T-cell (primary cell): ENCODE results near the gene CAAP1. TPM values are rescaled to one million over a fixed set of nuclear protein-coding genes. Genes with fewer than 3 reads are reported as not detected.

ENCODE experiments used
- ATAC-seq, 4 experiments: fragments of 200-7000 bp in 3 of 4; fragments of 150-1000 bp in 1 of 4; cut with Tn5 transposase; replicated peaks in 1 of 4; 1 replicate in 3 of 4; 2 replicates in 1 of 4; pipeline ENCODE4 v1.10.0; 2021; ENCODE audit warnings: moderate library complexity in 3 of 4, mild to moderate bottlenecking in 2 of 4, moderate number of reproducible peaks in 1 of 4
- CTCF ChIA-PET, 2 donors: fragments of 300-600 bp; sonication (Branson Sonifier 250); formaldehyde crosslinking; loops; one replicate each; lab custom pipeline; 2022; ENCODE audit warnings: antibody characterized with exemption in 2 of 2; lab: Charles Lee
- POLR2A ChIA-PET, 2 donors: fragments of 300-600 bp; sonication (Branson Sonifier 250); formaldehyde crosslinking; loops; one replicate each; lab custom pipeline; 2022; ENCODE audit warnings: antibody characterized with exemption in 2 of 2; lab: Charles Lee
- DNase-seq, 35 experiments: peaks; one replicate each; pipeline versions ENCODE4 v3.0.0 to v3.0.0-alpha.2; 2013 to 2023
- H3K27ac ChIP-seq: one replicate; pipeline ENCODE4 v1.5.1; 2013; ENCODE audit warnings: low read length
- H3K27me3 ChIP-seq, 2 experiments: replicated peaks in 1 of 2; 1 replicate in 1 of 2; 2 replicates in 1 of 2; pipeline versions ENCODE4 v1.6.1 to v1.7.0; 2013; ENCODE audit warnings: low read length in 1 of 2, mixed read lengths in 1 of 2; ENCODE audit not compliant: control insufficient read depth in 2 of 2, insufficient read depth in 2 of 2; ENCODE audit errors: extremely low read depth in 1 of 2
- H3K36me3 ChIP-seq, 2 donors: 1 replicate in 1 of 2; 2 replicates in 1 of 2; pipeline versions ENCODE4 v1.6.1 to v1.7.0; 2013; ENCODE audit warnings: low read length in 1 of 2; ENCODE audit not compliant: control insufficient read depth in 2 of 2, insufficient read depth in 1 of 2; ENCODE audit errors: extremely low read depth in 1 of 2
- H3K4me1 ChIP-seq, 2 experiments: 1 replicate in 1 of 2; 2 replicates in 1 of 2; pipeline versions ENCODE4 v1.6.1 to v1.7.0; 2013; ENCODE audit warnings: low read length in 2 of 2, mixed read lengths in 1 of 2; ENCODE audit not compliant: insufficient read depth in 2 of 2, control insufficient read depth in 1 of 2; ENCODE audit errors: extremely low read depth in 1 of 2
- H3K4me3 ChIP-seq, 2 donors: 1 replicate in 1 of 2; 2 replicates in 1 of 2; pipeline versions ENCODE4 v1.5.1 to v1.7.0; 2013; ENCODE audit warnings: mild to moderate bottlenecking in 2 of 2, low read length in 1 of 2, moderate library complexity in 1 of 2; ENCODE audit not compliant: control insufficient read depth in 1 of 2; ENCODE audit errors: extremely low read depth in 1 of 2
- H3K9me3 ChIP-seq: 2 replicates; pipeline ENCODE4 v1.7.0; 2013
- H3K27ac Mint-ChIP-seq, 2 donors: one replicate each; pipeline ENCODE4 v1.8.0; 2020 to 2021; ENCODE audit warnings: mild to moderate bottlenecking in 2 of 2, mixed read lengths in 2 of 2
- H3K27me3 Mint-ChIP-seq, 2 donors: one replicate each; pipeline ENCODE4 v1.8.0; 2021 to 2022; ENCODE audit warnings: mixed read lengths in 2 of 2
- H3K36me3 Mint-ChIP-seq: one replicate; pipeline ENCODE4 v1.8.0; 2021; ENCODE audit warnings: mixed read lengths
- H3K4me1 Mint-ChIP-seq, 3 donors: one replicate each; pipeline ENCODE4 v1.8.0; 2020 to 2022; ENCODE audit warnings: mixed read lengths in 3 of 3, mild to moderate bottlenecking in 1 of 3
- H3K4me3 Mint-ChIP-seq, 3 donors: one replicate each; pipeline ENCODE4 v1.8.0; 2020 to 2022; ENCODE audit warnings: mild to moderate bottlenecking in 3 of 3, mixed read lengths in 3 of 3, moderate library complexity in 3 of 3
- H3K9me3 Mint-ChIP-seq, 3 donors: one replicate each; pipeline ENCODE4 v1.8.0; 2020 to 2022; ENCODE audit warnings: mixed read lengths in 3 of 3
- WGBS: methylation state at CpG from one replicate; pipeline ENCODE4 v1.1.5; 2013; ENCODE audit warnings: missing lambda C conversion rate; ENCODE audit not compliant: insufficient coverage; 5-methylcytosine and 5-hydroxymethylcytosine counted together
- total RNA-seq, 35 experiments: library from RNA in 6 of 35; stranded (reverse) in 6 of 35; fragments of 120-200 nt in 1 of 35; gene quantifications; one replicate each; pipeline versions ENCODE4 v1.2.1 to v1.2.4 and lab custom pipeline; 2013 to 2026

The CAAP1 gene
- total RNA-seq, 5 donors from 2014 or later (not counting 1 experiment from before 2014, with no cell fraction given): 13.0 to 21.5 (median 16.3) TPM

- H3K36me3 ChIP-seq: peaks cover 0 to 45% of the 10 kb centered on the region in 2 donors
- POLR2A ChIA-PET: interaction anchor here in 1 of 2 donors (0.6 kb wide), 1 partner anchor 31 kb away, joined by 3 read pairs; no protein-coding TSS in a partner anchor
Observed at GRCh38 chr9:26928902-26929495, 36.4 kb upstream of the CAAP1 start.

GRCh38 chr9:26925609-26926008 is 33.0 kb upstream of the CAAP1 start:
- no CpG with 5 or more reads among the region's 4 CpGs for WGBS
- ChIA-PET CTCF (no interaction called here), POLR2A (interaction anchor here in 1 of 2 donors (0.5 kb wide), 1 partner anchor 78 kb away, joined by 3 read pairs; no protein-coding TSS in a partner anchor)
- DNase-seq (no peak), ATAC-seq (no peak)
- H3K4me1 ChIP-seq: no peaks in the 10 kb centered on the region
- no peak overlapping the region for H3K27ac ChIP-seq
- H3K27me3 ChIP-seq: no peaks in the 10 kb centered on the region
- Mint-ChIP-seq H3K27ac (no peak overlapping the region), H3K9me3 (no peaks in the 10 kb centered on the region), H3K36me3 (peaks cover 58% of the 10 kb centered on the region), H3K4me3 (no peak overlapping the region), H3K4me1 (no peaks in the 10 kb centered on the region), H3K27me3 (no peaks in the 10 kb centered on the region)
- peaks cover 2 to 70% of the 10 kb centered on the region in 2 donors for H3K36me3 ChIP-seq
- H3K9me3 ChIP-seq: no peaks in the 10 kb centered on the region
- no peak overlapping the region for H3K4me3 ChIP-seq

More at GRCh38 chr9:26928902-26929495, 36.4 kb upstream of the CAAP1 start:
- Mint-ChIP-seq H3K4me1 (peaks cover 0 to 3% (median 0%) of the 10 kb centered on the region in 3 donors), H3K9me3 (no peaks in the 10 kb centered on the region), H3K27ac (no peak overlapping the region), H3K36me3 (peaks cover 42% of the 10 kb centered on the region), H3K4me3 (no peak overlapping the region), H3K27me3 (no peaks in the 10 kb centered on the region)
- DNase-seq (no peak), ATAC-seq (no peak)
- Histone ChIP-seq H3K27ac (no peak overlapping the region), H3K9me3 (no peaks in the 10 kb centered on the region), H3K27me3 (no peaks in the 10 kb centered on the region), H3K4me3 (no peak overlapping the region), H3K4me1 (no peaks in the 10 kb centered on the region)
- WGBS: no CpG with 5 or more reads among the region's 8 CpGs
- CTCF ChIA-PET: interaction anchor here in 1 of 2 donors (1.3 kb wide), 1 partner anchor 16 kb away, joined by 4 read pairs; no protein-coding TSS in a partner anchor

GRCh38 chr9:26919698-26920097 is 27.1 kb upstream of the CAAP1 start:
- no peaks in the 10 kb centered on the region for H3K27me3 Mint-ChIP-seq
- H3K27me3 ChIP-seq: no peaks in the 10 kb centered on the region
- H3K27ac Mint-ChIP-seq: no peak overlapping the region
- no peak overlapping the region for H3K27ac ChIP-seq
- H3K4me1 ChIP-seq: no peaks in the 10 kb centered on the region
- peaks cover 3 to 78% of the 10 kb centered on the region in 2 donors for H3K36me3 ChIP-seq
- POLR2A ChIA-PET: no interaction called here
- no peaks in the 10 kb centered on the region for H3K9me3 ChIP-seq
- ATAC-seq (no peak), DNase-seq (no peak)
- no peak overlapping the region for H3K4me3 ChIP-seq
- no CpG with 5 or more reads among the region's 1 CpG for WGBS
- no peaks in the 10 kb centered on the region for H3K4me1 Mint-ChIP-seq
- H3K4me3 Mint-ChIP-seq: no peak overlapping the region
- CTCF ChIA-PET: no interaction called here
- H3K36me3 Mint-ChIP-seq: peaks cover 72% of the 10 kb centered on the region
- no peaks in the 10 kb centered on the region for H3K9me3 Mint-ChIP-seq

GRCh38 chr9:26913138-26913668 is 20.6 kb upstream of the CAAP1 start:
- no peaks in the 10 kb centered on the region for H3K9me3 Mint-ChIP-seq
- ChIA-PET CTCF (interaction anchor here (0.9 to 1.4 kb wide), 3 partner anchors 12 to 21 kb away, joined by 3 to 4 read pairs (median 3); no protein-coding TSS in a partner anchor), POLR2A (no interaction called here)
- ATAC-seq (no peak), DNase-seq (no peak)
- WGBS: no CpG with 5 or more reads among the region's 2 CpGs
- no peak overlapping the region for H3K4me3 ChIP-seq
- no peaks in the 10 kb centered on the region for H3K27me3 Mint-ChIP-seq
- H3K4me1 ChIP-seq: no peaks in the 10 kb centered on the region
- no peak overlapping the region for H3K27ac ChIP-seq
- H3K27ac Mint-ChIP-seq: no peak overlapping the region
- no peaks in the 10 kb centered on the region for H3K27me3 ChIP-seq
- no peaks in the 10 kb centered on the region for H3K4me1 Mint-ChIP-seq
- peaks cover 6 to 42% of the 10 kb centered on the region in 2 donors for H3K36me3 ChIP-seq
- no peaks in the 10 kb centered on the region for H3K9me3 ChIP-seq
- peaks cover 39% of the 10 kb centered on the region for H3K36me3 Mint-ChIP-seq
- H3K4me3 Mint-ChIP-seq: no peak overlapping the region

GRCh38 chr9:26904671-26905070 is 12.1 kb upstream of the CAAP1 start:
- Mint-ChIP-seq H3K27me3 (no peaks in the 10 kb centered on the region), H3K4me1 (no peaks in the 10 kb centered on the region), H3K4me3 (no peak overlapping the region), H3K36me3 (peaks cover 35% of the 10 kb centered on the region), H3K27ac (no peak overlapping the region), H3K9me3 (no peaks in the 10 kb centered on the region)
- Histone ChIP-seq H3K9me3 (no peaks in the 10 kb centered on the region), H3K27me3 (no peaks in the 10 kb centered on the region), H3K36me3 (peaks cover 6 to 26% of the 10 kb centered on the region in 2 donors), H3K27ac (no peak overlapping the region), H3K4me1 (no peaks in the 10 kb centered on the region), H3K4me3 (no peak overlapping the region)
- WGBS: no CpG with 5 or more reads among the region's 1 CpG
- DNase-seq: no peak
- POLR2A ChIA-PET: interaction anchor here in 1 of 2 donors (0.8 kb wide), 1 partner anchor 8 kb away, joined by 4 read pairs; no protein-coding TSS in a partner anchor
- no peak for ATAC-seq
- CTCF ChIA-PET: no interaction called here

GRCh38 chr9:26904070-26904469 is 11.5 kb upstream of the CAAP1 start:
- Histone ChIP-seq H3K27ac (no peak overlapping the region), H3K4me1 (no peaks in the 10 kb centered on the region), H3K4me3 (no peak overlapping the region), H3K36me3 (peaks cover 6 to 26% of the 10 kb centered on the region in 2 donors), H3K9me3 (no peaks in the 10 kb centered on the region), H3K27me3 (no peaks in the 10 kb centered on the region)
- H3K27ac Mint-ChIP-seq: no peak overlapping the region
- no peak for DNase-seq
- H3K4me1 Mint-ChIP-seq: no peaks in the 10 kb centered on the region
- no peak for ATAC-seq
- POLR2A ChIA-PET: interaction anchor here in 1 of 2 donors (0.7 kb wide), 1 partner anchor 19 kb away, joined by 3 read pairs; no protein-coding TSS in a partner anchor
- no peaks in the 10 kb centered on the region for H3K27me3 Mint-ChIP-seq
- peaks cover 35% of the 10 kb centered on the region for H3K36me3 Mint-ChIP-seq
- H3K9me3 Mint-ChIP-seq: no peaks in the 10 kb centered on the region
- H3K4me3 Mint-ChIP-seq: no peak overlapping the region
- no CpG with 5 or more reads among the region's 3 CpGs for WGBS
- CTCF ChIA-PET: no interaction called here
